Keratinocyte (primary cell): ENCODE data around the gene DOC2A. TPM values are rescaled to one million over a fixed set of nuclear protein-coding genes. Genes with fewer than 3 reads are reported as not detected.

Source experiments
- DNase-seq: peaks from one replicate; pipeline ENCODE4 v3.0.0-alpha.2; 2011; ENCODE audit warnings: low read depth, missing footprints, low spot score
- FAIRE-seq: peaks from 2 replicates; lab custom pipeline; 2011; peaks lifted over from hg19 to GRCh38; lab: Jason Lieb, UNC
- H2AFZ ChIP-seq: 2 replicates; pipeline ENCODE4 v1.6.0; 2012; ENCODE audit warnings: low read length, control low read depth, inconsistent platforms; ENCODE audit not compliant: control insufficient read depth
- H3K27ac ChIP-seq: 2 replicates; pipeline ENCODE4 v1.5.1; 2011; ENCODE audit warnings: low read length; ENCODE audit not compliant: control insufficient read depth, insufficient read depth
- H3K27me3 ChIP-seq: 3 replicates; pipeline ENCODE4 v1.6.0; 2011; ENCODE audit warnings: low read length; ENCODE audit not compliant: control insufficient read depth, insufficient read depth; ENCODE audit errors: extremely low read depth
- H3K36me3 ChIP-seq, 2 experiments: 2 replicates in 1 of 2; 3 replicates in 1 of 2; pipeline ENCODE4 v1.5.1; 2011; ENCODE audit warnings: low read length in 2 of 2, mild to moderate bottlenecking in 1 of 2; ENCODE audit not compliant: control insufficient read depth in 2 of 2, insufficient read depth in 2 of 2; ENCODE audit errors: extremely low read depth in 1 of 2
- H3K4me1 ChIP-seq: 3 replicates; pipeline ENCODE4 v1.5.1; 2011; ENCODE audit warnings: low read length; ENCODE audit not compliant: control insufficient read depth, insufficient read depth; ENCODE audit errors: extremely low read depth
- H3K4me2 ChIP-seq: 3 replicates; pipeline ENCODE4 v1.6.0; 2011; ENCODE audit warnings: low read depth, low read length; ENCODE audit not compliant: control insufficient read depth, insufficient read depth; ENCODE audit errors: extremely low read depth
- H3K4me3 ChIP-seq, 3 experiments: fragments of 200-600 bp in 1 of 3; sonication (generic) in 1 of 3; 2 replicates in 2 of 3; 3 replicates in 1 of 3; pipeline ENCODE4 v1.5.1; 2011 to 2016; ENCODE audit warnings: low read length in 3 of 3, mild to moderate bottlenecking in 3 of 3, control low read depth in 2 of 3, inconsistent platforms in 1 of 3, low read depth in 1 of 3, mixed read lengths in 1 of 3, mixed run types in 1 of 3, moderate library complexity in 1 of 3; ENCODE audit not compliant: control insufficient read depth in 2 of 3, insufficient read depth in 2 of 3; ENCODE audit errors: extremely low read depth in 1 of 3
- H3K79me2 ChIP-seq: 2 replicates; pipeline ENCODE4 v1.6.0; 2012; ENCODE audit warnings: low read length; ENCODE audit not compliant: control insufficient read depth, insufficient read depth
- H3K9ac ChIP-seq: 3 replicates; pipeline ENCODE4 v1.6.0; 2011; ENCODE audit warnings: low read length; ENCODE audit not compliant: control insufficient read depth, insufficient read depth; ENCODE audit errors: extremely low read depth
- H3K9me1 ChIP-seq: 3 replicates; pipeline ENCODE4 v1.6.0; 2011; ENCODE audit warnings: low read length; ENCODE audit not compliant: control insufficient read depth, insufficient read depth; ENCODE audit errors: extremely low read depth
- H3K9me3 ChIP-seq: 2 replicates; pipeline ENCODE4 v1.5.1; 2012; ENCODE audit warnings: low read depth, low read length; ENCODE audit not compliant: control insufficient read depth
- H4K20me1 ChIP-seq: 3 replicates; pipeline ENCODE4 v1.6.0; 2011; ENCODE audit warnings: low read length; ENCODE audit not compliant: control insufficient read depth, insufficient read depth; ENCODE audit errors: extremely low read depth
- EZH2 ChIP-seq: IDR thresholded peaks from one replicate; pipeline ENCODE4 v1.6.1; 2012; ENCODE audit warnings: inconsistent platforms, mild to moderate bottlenecking, low read length, moderate library complexity
- dilution Hi-C: fragments of 300-500 bp; cut with MboI; formaldehyde crosslinking; loops from one replicate; pipeline ENCODE4 v1.7.0; 2020; ENCODE audit warnings: low sequenced_read_pairs; ENCODE audit not compliant: extremely low pct_ligation_motif_present
- polyA plus RNA-seq, 5 experiments: library from polyadenylated mRNA; depleted of rRNA in 3 of 5; stranded (reverse) in 3 of 5; stranded (forward) in 1 of 5; unstranded in 1 of 5; fragments of >200 nt; gene quantifications; 1 replicate in 1 of 5; 2 replicates in 3 of 5; 3 replicates in 1 of 5; pipeline versions ENCODE4 v1.2.1 to v1.2.3, GENCODE V29; 2011 to 2012; ENCODE audit warnings: missing spikeins in 2 of 5, low read depth in 1 of 5, low replicate concordance in 1 of 5
- TF ChIP-seq, protein P1 (sequence below), 3 experiments: IDR thresholded peaks in 1 of 3; conservative IDR thresholded peaks in 1 of 3; optimal IDR thresholded peaks in 1 of 3; 2 replicates in 2 of 3; 3 replicates in 1 of 3; pipeline versions ENCODE3 to v1.5.1; 2011; ENCODE audit warnings: low read length in 3 of 3, mild to moderate bottlenecking in 3 of 3, moderate library complexity in 2 of 3, control low read depth in 1 of 3, inconsistent platforms in 1 of 3; ENCODE audit not compliant: insufficient read depth in 2 of 3; ENCODE audit errors: extremely low read depth in 1 of 3

The DOC2A gene
- polyA plus RNA-seq, 1 donor (not counting 4 experiments of a cell fraction or from before 2014, with no cell fraction given) = 0.26 TPM

DNA sequence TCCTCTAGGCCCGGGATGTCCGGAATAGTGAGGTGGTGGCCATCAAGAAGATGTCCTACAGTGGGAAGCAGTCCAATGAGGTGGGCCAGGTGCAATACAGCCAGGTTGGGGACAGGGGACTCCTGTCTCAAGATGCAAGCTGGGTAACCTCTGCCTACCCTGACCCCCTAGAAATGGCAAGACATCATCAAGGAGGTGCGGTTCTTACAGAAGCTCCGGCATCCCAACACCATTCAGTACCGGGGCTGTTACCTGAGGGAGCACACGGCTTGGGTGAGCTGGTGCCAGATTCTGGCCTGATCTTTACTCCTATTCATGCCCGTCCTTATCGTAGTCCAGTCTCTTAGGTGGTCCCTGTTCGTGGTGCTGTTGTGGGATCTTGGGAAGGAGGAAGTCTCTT, 32.7 kb downstream of the DOC2A start:
- H4K20me1 ChIP-seq = peaks cover 22% of the 10 kb centered on the region
- peaks cover 36 to 37% of the 10 kb centered on the region in 2 experiments for H3K36me3 ChIP-seq
- H2AFZ ChIP-seq = no peak overlapping the region
- FAIRE-seq = no peak
- H3K27me3 ChIP-seq = no peaks in the 10 kb centered on the region
- no peak overlapping the region for H3K4me3 ChIP-seq
- peaks cover 45% of the 10 kb centered on the region for H3K79me2 ChIP-seq
- DNase-seq = no peak
- no peak overlapping the region for H3K9ac ChIP-seq
- TF ChIP-seq, protein P1, sequence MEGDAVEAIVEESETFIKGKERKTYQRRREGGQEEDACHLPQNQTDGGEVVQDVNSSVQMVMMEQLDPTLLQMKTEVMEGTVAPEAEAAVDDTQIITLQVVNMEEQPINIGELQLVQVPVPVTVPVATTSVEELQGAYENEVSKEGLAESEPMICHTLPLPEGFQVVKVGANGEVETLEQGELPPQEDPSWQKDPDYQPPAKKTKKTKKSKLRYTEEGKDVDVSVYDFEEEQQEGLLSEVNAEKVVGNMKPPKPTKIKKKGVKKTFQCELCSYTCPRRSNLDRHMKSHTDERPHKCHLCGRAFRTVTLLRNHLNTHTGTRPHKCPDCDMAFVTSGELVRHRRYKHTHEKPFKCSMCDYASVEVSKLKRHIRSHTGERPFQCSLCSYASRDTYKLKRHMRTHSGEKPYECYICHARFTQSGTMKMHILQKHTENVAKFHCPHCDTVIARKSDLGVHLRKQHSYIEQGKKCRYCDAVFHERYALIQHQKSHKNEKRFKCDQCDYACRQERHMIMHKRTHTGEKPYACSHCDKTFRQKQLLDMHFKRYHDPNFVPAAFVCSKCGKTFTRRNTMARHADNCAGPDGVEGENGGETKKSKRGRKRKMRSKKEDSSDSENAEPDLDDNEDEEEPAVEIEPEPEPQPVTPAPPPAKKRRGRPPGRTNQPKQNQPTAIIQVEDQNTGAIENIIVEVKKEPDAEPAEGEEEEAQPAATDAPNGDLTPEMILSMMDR (optimal IDR thresholded peaks at IDR 0.05 in 1 of 3, IDR thresholded peaks at IDR 0.05 in 1 of 3, conservative IDR thresholded peaks at IDR 0.05 in 1 of 3; ENCODE audit: extremely low read depth in 1 of 3, insufficient read depth in 2 of 3, low read length in 3 of 3) = no peak
- TF ChIP-seq EZH2 = no peak
- H3K4me1 ChIP-seq = peaks cover 18% of the 10 kb centered on the region
- H3K9me3 ChIP-seq = no peaks in the 10 kb centered on the region
- H3K27ac ChIP-seq = no peak overlapping the region
- no peak overlapping the region for H3K4me2 ChIP-seq
- dilution Hi-C loops = no loop called here
- H3K9me1 ChIP-seq = peaks cover 4% of the 10 kb centered on the region

DNA sequence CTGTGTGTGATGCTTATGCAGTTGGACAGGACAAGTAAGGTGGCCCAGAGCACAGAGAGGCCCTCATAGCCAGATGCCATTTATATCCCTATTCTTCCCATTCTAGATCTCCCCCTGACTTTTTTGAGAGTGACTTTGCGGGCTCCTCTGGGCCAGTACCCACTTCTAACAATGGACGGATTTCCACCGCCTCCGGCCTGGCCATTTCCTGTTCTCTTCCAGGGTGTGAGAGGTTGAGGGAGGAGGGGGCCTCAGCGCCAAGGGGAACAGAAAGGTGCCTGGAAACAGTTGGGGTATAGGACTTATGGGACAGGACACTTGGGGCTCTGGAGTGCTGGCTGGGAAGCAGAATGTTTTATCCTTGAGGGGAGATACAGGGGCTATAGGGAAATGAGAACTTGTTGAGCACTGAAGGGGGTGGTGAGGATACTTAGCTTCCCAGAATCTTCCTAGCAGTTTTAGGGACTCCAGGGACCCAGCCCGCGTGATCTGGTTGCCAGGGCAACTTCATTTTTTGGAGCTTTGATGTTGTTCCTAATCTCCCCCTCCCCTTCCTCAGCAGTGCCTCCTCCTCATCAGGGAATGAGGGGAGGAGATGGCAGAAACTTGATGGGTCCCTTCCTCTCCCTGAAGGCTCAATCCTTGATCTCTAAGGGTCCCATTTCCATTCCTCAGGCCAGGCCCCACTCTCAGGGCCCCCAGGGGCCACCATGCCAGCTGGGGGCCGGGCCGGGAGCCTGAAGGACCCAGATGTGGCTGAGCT, 33.6 kb downstream of the DOC2A start:
- Histone ChIP-seq H3K79me2 (peaks cover 45% of the 10 kb centered on the region), H2AFZ (no peak overlapping the region), H3K4me3 (no peak overlapping the region), H3K9me1 (peaks cover 4% of the 10 kb centered on the region), H3K4me1 (peaks cover 18% of the 10 kb centered on the region), H3K27ac (no peak overlapping the region), H3K4me2 (no peak overlapping the region), H3K36me3 (peaks cover 29 to 33% of the 10 kb centered on the region in 2 experiments), H3K9ac (no peak overlapping the region), H4K20me1 (peaks cover 22% of the 10 kb centered on the region), H3K27me3 (no peaks in the 10 kb centered on the region), H3K9me3 (no peaks in the 10 kb centered on the region)
- DNase-seq (no peak), FAIRE-seq (no peak)
- dilution Hi-C loops = no loop called here
- TF ChIP-seq EZH2 = no peak
- TF ChIP-seq, protein P1 (optimal IDR thresholded peaks at IDR 0.05 in 1 of 3, IDR thresholded peaks at IDR 0.05 in 1 of 3, conservative IDR thresholded peaks at IDR 0.05 in 1 of 3; ENCODE audit: extremely low read depth in 1 of 3, insufficient read depth in 2 of 3, low read length in 3 of 3) = no peak
